Measurements from ENCODE around the gene EME1. TPM values are rescaled to one million over a fixed set of nuclear protein-coding genes. Genes with fewer than 3 reads are reported as not detected.

Gene EME1
- total RNA-seq, 2 donors from 2014 or later: 0.23 to 13.6 TPM

DNA sequence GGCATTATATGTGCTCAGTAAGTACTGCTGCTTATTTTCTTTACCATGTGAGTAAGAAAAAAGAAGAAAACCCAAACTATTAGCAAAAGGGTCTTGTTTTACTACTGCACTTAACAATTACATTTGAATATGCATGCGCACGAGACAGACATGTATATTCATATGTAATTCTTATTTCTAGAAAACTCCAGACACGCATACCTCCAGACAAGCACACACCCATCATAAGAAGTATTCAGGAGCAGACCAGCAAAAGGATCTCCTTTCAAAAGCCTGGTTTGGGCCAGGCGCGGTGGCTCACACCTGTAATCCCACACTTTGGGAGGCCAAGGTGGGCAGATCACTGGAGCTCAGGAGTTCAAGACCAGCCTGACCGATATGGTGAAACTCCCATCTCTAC, 16.5 kb downstream of the EME1 start:
- Histone ChIP-seq H3K36me3 (peaks cover 7 to 33% of the 10 kb centered on the region in 2 donors), H3K4me1 (replicated peaks) (no peaks in the 10 kb centered on the region), H3K27ac (no peak overlapping the region), H3K4me3 (no peak overlapping the region), H3K9me3 (no peaks in the 10 kb centered on the region), H3K27me3 (replicated peaks; ENCODE audit: insufficient read depth) (no peaks in the 10 kb centered on the region)
- WGBS: 97% methylated on average over 6 of the region's 6 CpGs
- intact Hi-C loops (cut with DNase I): no loop called here
- no peak for TF ChIP-seq POLR2A (IDR thresholded peaks at IDR 0.05)
- TF ChIP-seq POLR2AphosphoS5 (IDR thresholded peaks at IDR 0.05): no peak
- TF ChIP-seq CTCF (IDR thresholded peaks at IDR 0.05): no peak
- no peak for DNase-seq (ENCODE audit: low spot score)

GRCh38 chr17:50392621-50393020, 19.6 kb downstream of the EME1 start:
- H3K36me3 ChIP-seq: peaks cover 7 to 33% of the 10 kb centered on the region in 2 donors
- H3K27me3 ChIP-seq (replicated peaks; ENCODE audit: insufficient read depth): no peaks in the 10 kb centered on the region
- H3K4me1 ChIP-seq (replicated peaks): peaks cover 12% of the 10 kb centered on the region
- no peak overlapping the region for H3K4me3 ChIP-seq
- intact Hi-C loops (cut with DNase I): no loop called here
- TF ChIP-seq POLR2A (IDR thresholded peaks at IDR 0.05) (no peak), POLR2AphosphoS5 (IDR thresholded peaks at IDR 0.05) (no peak), CTCF (IDR thresholded peaks at IDR 0.05) (no peak)
- no peak for DNase-seq (ENCODE audit: low spot score)
- H3K9me3 ChIP-seq: no peaks in the 10 kb centered on the region
- no peak overlapping the region for H3K27ac ChIP-seq
- 82% methylated on average over 6 of the region's 6 CpGs for WGBS

DNA sequence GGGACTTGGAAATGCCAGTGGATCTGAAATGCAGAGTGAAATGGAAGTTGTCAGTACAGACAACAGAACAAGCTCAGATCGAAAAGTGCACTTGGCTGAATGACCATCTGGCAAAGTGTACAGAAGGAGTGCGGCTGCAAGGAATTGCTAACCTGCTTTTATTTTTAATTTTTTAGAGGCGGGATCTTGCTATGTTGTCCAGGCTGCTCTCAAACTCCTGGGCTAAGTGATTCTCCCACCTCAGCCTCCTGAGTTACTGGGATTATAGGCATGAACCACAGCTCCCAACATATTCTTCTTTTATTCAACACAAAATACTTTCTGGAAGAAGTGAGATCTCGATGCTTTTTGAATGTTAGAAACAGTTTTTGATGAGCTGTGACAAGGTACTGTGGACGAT, 20.7 kb downstream of the EME1 start:
- Histone ChIP-seq H3K9me3 (no peaks in the 10 kb centered on the region), H3K4me1 (replicated peaks) (peaks cover 12% of the 10 kb centered on the region), H3K27me3 (replicated peaks; ENCODE audit: insufficient read depth) (no peaks in the 10 kb centered on the region), H3K4me3 (no peak overlapping the region), H3K27ac (no peak overlapping the region), H3K36me3 (peaks cover 7 to 28% of the 10 kb centered on the region in 2 donors)
- intact Hi-C loops (cut with DNase I): no loop called here
- 92% methylated on average over 5 of the region's 5 CpGs for WGBS
- TF ChIP-seq POLR2A (IDR thresholded peaks at IDR 0.05) (no peak), CTCF (IDR thresholded peaks at IDR 0.05) (no peak), POLR2AphosphoS5 (IDR thresholded peaks at IDR 0.05) (no peak)
- no peak for DNase-seq (ENCODE audit: low spot score)

- DNase-seq (ENCODE audit: low spot score): no peak
- Histone ChIP-seq H3K27me3 (replicated peaks; ENCODE audit: insufficient read depth) (no peaks in the 10 kb centered on the region), H3K4me3 (no peak overlapping the region), H3K27ac (no peak overlapping the region), H3K4me1 (replicated peaks) (peaks cover 12% of the 10 kb centered on the region), H3K9me3 (no peaks in the 10 kb centered on the region), H3K36me3 (peaks cover 7 to 25% of the 10 kb centered on the region in 2 donors)
- TF ChIP-seq POLR2A (IDR thresholded peaks at IDR 0.05) (no peak), CTCF (IDR thresholded peaks at IDR 0.05) (no peak), POLR2AphosphoS5 (IDR thresholded peaks at IDR 0.05) (no peak)
- intact Hi-C loops (cut with DNase I): no loop called here
- WGBS: 17% methylated on average over 3 of the region's 3 CpGs
Measured at GRCh38 chr17:50394711-50395110, 21.7 kb downstream of the EME1 start.

DNA sequence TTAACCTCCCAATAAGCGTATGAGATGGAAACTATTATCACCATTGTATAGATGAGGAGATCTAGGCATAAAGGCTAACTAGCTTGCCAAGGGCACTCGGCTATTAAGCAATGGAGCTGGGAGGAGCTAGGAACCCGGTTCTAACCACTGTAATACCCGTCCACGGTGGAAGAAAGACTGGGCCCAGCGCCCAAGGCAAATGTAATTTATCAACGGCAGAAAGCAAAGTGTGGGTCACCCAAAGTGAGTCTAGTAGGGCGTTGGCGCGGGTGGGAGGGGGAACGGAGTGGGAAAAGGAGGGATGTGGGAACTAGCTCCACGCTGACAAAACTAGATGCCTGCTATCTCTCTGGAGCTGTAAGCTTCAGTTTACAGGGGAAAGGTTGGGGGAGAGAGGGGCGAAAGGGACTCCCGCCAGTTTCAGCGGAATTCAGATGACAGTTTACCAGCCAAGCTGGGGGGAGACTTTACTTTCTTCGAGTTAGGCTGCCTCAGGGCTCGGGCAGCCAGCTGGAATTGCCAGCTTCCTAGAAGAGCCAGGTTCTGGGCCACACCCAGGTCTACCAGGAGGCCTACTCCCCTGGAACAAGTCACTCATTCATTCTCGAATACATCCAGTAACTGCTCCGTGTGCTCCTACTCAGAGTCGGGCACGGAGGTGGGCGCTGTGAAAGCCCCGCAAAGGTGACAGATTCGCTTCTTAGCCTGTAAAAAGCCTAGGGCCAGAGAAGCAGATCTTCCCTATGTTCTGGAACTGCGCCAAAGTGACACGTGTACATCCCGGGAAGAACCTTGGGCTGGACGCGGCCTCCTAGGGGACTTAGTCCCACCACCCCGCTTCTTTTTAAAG, 23.5 kb downstream of the EME1 start:
- WGBS: 4% methylated on average over 29 of the region's 30 CpGs
- H3K4me3 ChIP-seq: peak overlapping the region; percentile 78 to 86
- H3K9me3 ChIP-seq: no peaks in the 10 kb centered on the region
- peak overlapping the region; percentile 51 to 72 for H3K27ac ChIP-seq
- peaks cover 7 to 24% of the 10 kb centered on the region in 2 donors for H3K36me3 ChIP-seq
- intact Hi-C loops (cut with DNase I): no loop called here
- TF ChIP-seq POLR2AphosphoS5 (IDR thresholded peaks at IDR 0.05) (no peak), CTCF (IDR thresholded peaks at IDR 0.05) (no peak), POLR2A (IDR thresholded peaks at IDR 0.05) (no peak)
- peak; percentile 35 for DNase-seq (ENCODE audit: low spot score)
- H3K27me3 ChIP-seq (replicated peaks; ENCODE audit: insufficient read depth): no peaks in the 10 kb centered on the region
- peaks cover 12% of the 10 kb centered on the region for H3K4me1 ChIP-seq (replicated peaks)

Measured in prostate gland (tissue), 2 donors.